ENCODE data around the gene KLHL1.

GRCh38 chr13:69903081-69903480 lies 205.2 kb downstream of the KLHL1 start:
- no peak for TF ChIP-seq POLR2A (IDR thresholded peaks at IDR 0.05)
- TF ChIP-seq CTCF (IDR thresholded peaks at IDR 0.05), result no peak
- TF ChIP-seq EP300 (IDR thresholded peaks at IDR 0.05), result no peak
